Measurements from ENCODE around the gene CCT7. TPM values are rescaled to one million over a fixed set of nuclear protein-coding genes. Genes with fewer than 3 reads are reported as not detected.

Gene CCT7
- polyA plus RNA-seq, 1 donor = 169 TPM

GRCh38 chr2:73285159-73285739 is 51.1 kb downstream of the CCT7 start:
- Histone ChIP-seq H3K4me3 (ENCODE audit: low read length) (no peak overlapping the region), H3K27ac (ENCODE audit: low read length) (no peak overlapping the region), H3K27me3 (ENCODE audit: control insufficient read depth, insufficient read depth, low read length) (peaks cover 63% of the 10 kb centered on the region), H3K4me1 (ENCODE audit: control insufficient read depth, insufficient read depth, low read length) (peaks cover 4% of the 10 kb centered on the region), H3K9me3 (ENCODE audit: control insufficient read depth, low read depth, low read length) (no peaks in the 10 kb centered on the region), H3K36me3 (ENCODE audit: control insufficient read depth, insufficient read depth, low read length) (no peaks in the 10 kb centered on the region)
- WGBS (ENCODE audit: insufficient coverage, low lambda C conversion rate) = 80% methylated on average over 1 of the region's 5 CpGs
- DNase-seq = no peak

- Histone ChIP-seq H3K4me3 (ENCODE audit: low read length) (no peak overlapping the region), H3K36me3 (ENCODE audit: control insufficient read depth, insufficient read depth, low read length) (no peaks in the 10 kb centered on the region), H3K9me3 (ENCODE audit: control insufficient read depth, low read depth, low read length) (no peaks in the 10 kb centered on the region), H3K27me3 (ENCODE audit: control insufficient read depth, insufficient read depth, low read length) (peaks cover 73% of the 10 kb centered on the region), H3K27ac (ENCODE audit: low read length) (no peak overlapping the region), H3K4me1 (ENCODE audit: control insufficient read depth, insufficient read depth, low read length) (peaks cover 4% of the 10 kb centered on the region)
- WGBS (ENCODE audit: insufficient coverage, low lambda C conversion rate) = no CpG with 5 or more reads among the region's 3 CpGs
- no peak for DNase-seq
Measured at GRCh38 chr2:73286134-73286655, 52.1 kb downstream of the CCT7 start.

GRCh38 chr2:73289304-73289703 is 55.2 kb downstream of the CCT7 start:
- peaks cover 7% of the 10 kb centered on the region for H3K4me1 ChIP-seq (ENCODE audit: control insufficient read depth, insufficient read depth, low read length)
- no peak for DNase-seq
- H3K36me3 ChIP-seq (ENCODE audit: control insufficient read depth, insufficient read depth, low read length) = no peaks in the 10 kb centered on the region
- peaks cover 90% of the 10 kb centered on the region for H3K27me3 ChIP-seq (ENCODE audit: control insufficient read depth, insufficient read depth, low read length)
- H3K9me3 ChIP-seq (ENCODE audit: control insufficient read depth, low read depth, low read length) = peaks cover 17% of the 10 kb centered on the region
- no peak overlapping the region for H3K27ac ChIP-seq (ENCODE audit: low read length)
- no peak overlapping the region for H3K4me3 ChIP-seq (ENCODE audit: low read length)

- no CpG with 5 or more reads among the region's 6 CpGs for WGBS (ENCODE audit: insufficient coverage, low lambda C conversion rate)
- peaks cover 17% of the 10 kb centered on the region for H3K9me3 ChIP-seq (ENCODE audit: control insufficient read depth, low read depth, low read length)
- H3K36me3 ChIP-seq (ENCODE audit: control insufficient read depth, insufficient read depth, low read length) = no peaks in the 10 kb centered on the region
- H3K4me3 ChIP-seq (ENCODE audit: low read length) = no peak overlapping the region
- peaks cover 90% of the 10 kb centered on the region for H3K27me3 ChIP-seq (ENCODE audit: control insufficient read depth, insufficient read depth, low read length)
- H3K27ac ChIP-seq (ENCODE audit: low read length) = no peak overlapping the region
- no peak for DNase-seq
- peaks cover 7% of the 10 kb centered on the region for H3K4me1 ChIP-seq (ENCODE audit: control insufficient read depth, insufficient read depth, low read length)
Measured at GRCh38 chr2:73290049-73290839, 56.1 kb downstream of the CCT7 start.

- no CpG with 5 or more reads among the region's 34 CpGs for WGBS (ENCODE audit: insufficient coverage, low lambda C conversion rate)
- no peak overlapping the region for H3K27ac ChIP-seq (ENCODE audit: low read length)
- peaks cover 90% of the 10 kb centered on the region for H3K27me3 ChIP-seq (ENCODE audit: control insufficient read depth, insufficient read depth, low read length)
- H3K36me3 ChIP-seq (ENCODE audit: control insufficient read depth, insufficient read depth, low read length) = no peaks in the 10 kb centered on the region
- peaks cover 7% of the 10 kb centered on the region for H3K4me1 ChIP-seq (ENCODE audit: control insufficient read depth, insufficient read depth, low read length)
- peak; percentile 40 to 74 for DNase-seq
- H3K4me3 ChIP-seq (ENCODE audit: low read length) = no peak overlapping the region
- peaks cover 17% of the 10 kb centered on the region for H3K9me3 ChIP-seq (ENCODE audit: control insufficient read depth, low read depth, low read length)
Measured at GRCh38 chr2:73291093-73291460, 57.0 kb downstream of the CCT7 start.

GRCh38 chr2:73291461-73292315 is 57.6 kb downstream of the CCT7 start:
- Histone ChIP-seq H3K27me3 (ENCODE audit: control insufficient read depth, insufficient read depth, low read length) (peaks cover 89% of the 10 kb centered on the region), H3K27ac (ENCODE audit: low read length) (no peak overlapping the region), H3K4me1 (ENCODE audit: control insufficient read depth, insufficient read depth, low read length) (peaks cover 7% of the 10 kb centered on the region), H3K9me3 (ENCODE audit: control insufficient read depth, low read depth, low read length) (peaks cover 17% of the 10 kb centered on the region), H3K4me3 (ENCODE audit: low read length) (no peak overlapping the region), H3K36me3 (ENCODE audit: control insufficient read depth, insufficient read depth, low read length) (no peaks in the 10 kb centered on the region)
- 0% methylated on average over 2 of the region's 82 CpGs for WGBS (ENCODE audit: insufficient coverage, low lambda C conversion rate)
- DNase-seq = no peak

- peaks cover 90% of the 10 kb centered on the region for H3K27me3 ChIP-seq (ENCODE audit: control insufficient read depth, insufficient read depth, low read length)
- no peak overlapping the region for H3K27ac ChIP-seq (ENCODE audit: low read length)
- peaks cover 17% of the 10 kb centered on the region for H3K9me3 ChIP-seq (ENCODE audit: control insufficient read depth, low read depth, low read length)
- no peaks in the 10 kb centered on the region for H3K36me3 ChIP-seq (ENCODE audit: control insufficient read depth, insufficient read depth, low read length)
- WGBS (ENCODE audit: insufficient coverage, low lambda C conversion rate) = no CpG with 5 or more reads among the region's 38 CpGs
- H3K4me1 ChIP-seq (ENCODE audit: control insufficient read depth, insufficient read depth, low read length) = peaks cover 7% of the 10 kb centered on the region
- DNase-seq = no peak
- H3K4me3 ChIP-seq (ENCODE audit: low read length) = no peak overlapping the region
Measured at GRCh38 chr2:73292316-73292905, 58.3 kb downstream of the CCT7 start.

- no peak overlapping the region for H3K4me3 ChIP-seq (ENCODE audit: low read length)
- WGBS (ENCODE audit: insufficient coverage, low lambda C conversion rate) = no CpG with 5 or more reads among the region's 64 CpGs
- DNase-seq = peak in 1 of 2 donors; percentile 19
- no peak overlapping the region for H3K27ac ChIP-seq (ENCODE audit: low read length)
- peaks cover 7% of the 10 kb centered on the region for H3K4me1 ChIP-seq (ENCODE audit: control insufficient read depth, insufficient read depth, low read length)
- peaks cover 91% of the 10 kb centered on the region for H3K27me3 ChIP-seq (ENCODE audit: control insufficient read depth, insufficient read depth, low read length)
- no peaks in the 10 kb centered on the region for H3K36me3 ChIP-seq (ENCODE audit: control insufficient read depth, insufficient read depth, low read length)
- peaks cover 17% of the 10 kb centered on the region for H3K9me3 ChIP-seq (ENCODE audit: control insufficient read depth, low read depth, low read length)
Measured at GRCh38 chr2:73292906-73293533, 58.9 kb downstream of the CCT7 start.

GRCh38 chr2:73293534-73294171 is 59.5 kb downstream of the CCT7 start, which contains the start of gene EGR4:
Gene EGR4 (minus strand): TSS chr2:73293548. CDS start chr2:73293317, 231 bp downstream.
- WGBS (ENCODE audit: insufficient coverage, low lambda C conversion rate) = 12% methylated on average over 3 of the region's 45 CpGs
- Histone ChIP-seq H3K9me3 (ENCODE audit: control insufficient read depth, low read depth, low read length) (peaks cover 17% of the 10 kb centered on the region), H3K4me3 (ENCODE audit: low read length) (peak within 1 kb of the TSS; percentile 25), H3K27ac (ENCODE audit: low read length) (no peak within 1 kb of the TSS), H3K27me3 (ENCODE audit: control insufficient read depth, insufficient read depth, low read length) (peaks cover 87% of the 10 kb centered on the region), H3K36me3 (ENCODE audit: control insufficient read depth, insufficient read depth, low read length) (no peaks in the 10 kb centered on the region), H3K4me1 (ENCODE audit: control insufficient read depth, insufficient read depth, low read length) (peaks cover 7% of the 10 kb centered on the region)
- peak; percentile 33 to 51 for DNase-seq
